Smooth muscle cell (in vitro differentiated cells): ENCODE measurements around the gene INIP. TPM values are rescaled to one million over a fixed set of nuclear protein-coding genes. Genes with fewer than 3 reads are reported as not detected.
A peak's percentile ranks its signal among the peaks of the same experiment; 100 is the strongest.

ENCODE experiments used
- DNase-seq: peaks from one replicate; lab custom pipeline; 2025; ENCODE audit not compliant: unreplicated experiment; lab: John Stamatoyannopoulos, UW
- H2AFZ ChIP-seq: fragments of 200-600 bp; sonication (generic); 2 replicates; pipeline ENCODE4 v1.6.0; 2016; ENCODE audit warnings: antibody characterized with exemption, low read depth, mild to moderate bottlenecking
- H3F3A ChIP-seq: fragments of 200-600 bp; sonication (generic); 2 replicates; pipeline ENCODE4 v1.6.0; 2017; ENCODE audit warnings: antibody characterized with exemption, low read depth
- H3K27ac ChIP-seq: fragments of 200-600 bp; sonication (generic); 2 replicates; pipeline ENCODE4 v1.5.1; 2016; ENCODE audit warnings: low read depth, mild to moderate bottlenecking
- H3K27me3 ChIP-seq: fragments of 200-600 bp; sonication (generic); 2 replicates; pipeline ENCODE4 v1.6.1; 2016; ENCODE audit warnings: low read depth, mild to moderate bottlenecking
- H3K36me3 ChIP-seq: fragments of 200-600 bp; sonication (generic); 2 replicates; pipeline ENCODE4 v1.5.1; 2016; ENCODE audit warnings: low read depth
- H3K4me1 ChIP-seq: fragments of 200-600 bp; sonication (generic); 2 replicates; pipeline ENCODE4 v1.5.1; 2016; ENCODE audit warnings: low read depth
- H3K4me2 ChIP-seq: fragments of 200-600 bp; sonication (generic); 2 replicates; pipeline ENCODE4 v1.6.0; 2016; ENCODE audit warnings: mild to moderate bottlenecking
- H3K4me3 ChIP-seq: fragments of 200-600 bp; sonication (generic); 2 replicates; pipeline ENCODE4 v1.5.1; 2016; ENCODE audit warnings: mild to moderate bottlenecking
- H3K79me2 ChIP-seq: fragments of 200-600 bp; sonication (generic); 2 replicates; pipeline ENCODE4 v1.6.0; 2016; ENCODE audit warnings: low read depth, mild to moderate bottlenecking
- H3K9ac ChIP-seq: fragments of 200-600 bp; sonication (generic); 2 replicates; pipeline ENCODE4 v1.6.0; 2016; ENCODE audit warnings: low read depth
- H3K9me3 ChIP-seq: fragments of 200-600 bp; sonication (generic); replicated peaks from 2 replicates; pipeline ENCODE4 v1.5.1; 2016; ENCODE audit warnings: low read depth
- H4K20me1 ChIP-seq: fragments of 200-600 bp; sonication (generic); 2 replicates; pipeline ENCODE4 v1.6.0; 2016; ENCODE audit warnings: low read depth
- CTCF ChIP-seq: fragments of 200-600 bp; sonication (generic); IDR thresholded peaks from 2 replicates; pipeline ENCODE4 v1.5.1; 2017; ENCODE audit warnings: borderline replicate concordance, mild to moderate bottlenecking, antibody characterized with exemption; ENCODE audit not compliant: insufficient read depth, poor library complexity, severe bottlenecking
- WGBS: methylation state at CpG from one replicate; pipeline ENCODE4 v1.1.7; 2016; ENCODE audit warnings: low lambda C conversion rate; 5-methylcytosine and 5-hydroxymethylcytosine counted together
- polyA plus RNA-seq: library from polyadenylated mRNA; unstranded; fragments of >200 nt; fragmentation: Nextera tagmentation; extraction: Ambion mirVana; gene quantifications from 2 replicates; pipeline ENCODE4 v1.2.1, GENCODE V29; 2016
- total RNA-seq: library from RNA; depleted of rRNA; stranded (reverse); fragments of >200 nt; gene quantifications from 2 replicates; pipeline ENCODE4 v1.2.3, GENCODE V29; 2014

INIP gene
- total and polyA plus RNA-seq, 2 experiments from 2014 or later = 19.8 to 25.8 TPM

GRCh38 chr9:112751056-112751795 lies 33.3 kb upstream of the INIP start:
- peaks cover 16% of the 10 kb centered on the region for H3F3A ChIP-seq
- peaks cover 26% of the 10 kb centered on the region for H3K4me1 ChIP-seq
- TF ChIP-seq CTCF = no peak
- DNase-seq = no peak
- peaks cover 40% of the 10 kb centered on the region for H4K20me1 ChIP-seq
- peak overlapping the region; percentile 96 for H3K4me2 ChIP-seq
- H3K36me3 ChIP-seq = no peaks in the 10 kb centered on the region
- WGBS = 1% methylated on average over 45 of the region's 49 CpGs
- no peaks in the 10 kb centered on the region for H3K9me3 ChIP-seq
- H3K27ac ChIP-seq = peak overlapping the region; percentile 60
- H3K9ac ChIP-seq = peak overlapping the region; percentile 69
- peaks cover 6% of the 10 kb centered on the region for H3K79me2 ChIP-seq
- H2AFZ ChIP-seq = peak overlapping the region; percentile 93
- H3K27me3 ChIP-seq = no peaks in the 10 kb centered on the region
- H3K4me3 ChIP-seq = peak overlapping the region; percentile 79

GRCh38 chr9:112750764-112751055 lies 32.8 kb upstream of the INIP start:
- Histone ChIP-seq H3K4me1 (peaks cover 26% of the 10 kb centered on the region), H3K36me3 (no peaks in the 10 kb centered on the region), H3K27me3 (no peaks in the 10 kb centered on the region), H3K27ac (peak overlapping the region; percentile 60), H2AFZ (peak overlapping the region; percentile 93), H3F3A (peaks cover 15% of the 10 kb centered on the region), H3K4me2 (peak overlapping the region; percentile 96), H3K4me3 (peak overlapping the region; percentile 79), H3K9ac (peak overlapping the region; percentile 69), H3K9me3 (no peaks in the 10 kb centered on the region), H3K79me2 (peaks cover 6% of the 10 kb centered on the region), H4K20me1 (peaks cover 39% of the 10 kb centered on the region)
- 0% methylated on average over 1 of the region's 50 CpGs for WGBS
- no peak for TF ChIP-seq CTCF
- DNase-seq = no peak

- no peaks in the 10 kb centered on the region for H3K27me3 ChIP-seq
- peaks cover 12% of the 10 kb centered on the region for H3F3A ChIP-seq
- peak within 1 kb of the TSS; percentile 69 for H3K9ac ChIP-seq
- H3K36me3 ChIP-seq = no peaks in the 10 kb centered on the region
- H3K4me3 ChIP-seq = peak within 1 kb of the TSS; percentile 79
- H3K4me1 ChIP-seq = peaks cover 26% of the 10 kb centered on the region
- H3K9me3 ChIP-seq = no peaks in the 10 kb centered on the region
- TF ChIP-seq CTCF = no peak
- WGBS = 9% methylated on average over 24 of the region's 49 CpGs
- peak; percentile 66 for DNase-seq
- H4K20me1 ChIP-seq = peaks cover 34% of the 10 kb centered on the region
- H3K27ac ChIP-seq = peak within 1 kb of the TSS; percentile 60
- H2AFZ ChIP-seq = peak within 1 kb of the TSS; percentile 94
- H3K79me2 ChIP-seq = peaks cover 6% of the 10 kb centered on the region
- peak within 1 kb of the TSS; percentile 96 for H3K4me2 ChIP-seq
These were observed 32.3 kb upstream of the INIP start, which contains the start of gene SNX30 for GRCh38 chr9:112750016-112750763. Gene SNX30, plus strand, starts transcription at chr9:112750760. Its CDS starts 242 bp downstream, at chr9:112751002.
